Measurements from ENCODE around the gene BTF3. TPM values are rescaled to one million over a fixed set of nuclear protein-coding genes. Genes with fewer than 3 reads are reported as not detected.
"Not testable (repeated sequence)": the region's sequence is repeated elsewhere in the genome, so short reads cannot be mapped to it uniquely, and the experiment has no call there.

The BTF3 gene
- total RNA-seq, 1 donor from 2014 or later, result 388 TPM

- intact Hi-C loops (cut with DNase I), result no loop called here
- H3K4me1 ChIP-seq, result no peaks in the 10 kb centered on the region
- no peaks in the 10 kb centered on the region for H3K36me3 ChIP-seq
- no peaks in the 10 kb centered on the region for H3K27me3 ChIP-seq (ENCODE audit: low read depth)
- no peak overlapping the region for H3K4me3 ChIP-seq
- DNase-seq (no peak), ATAC-seq (no peak)
- H3K27ac ChIP-seq, result no peak overlapping the region
- H3K9me3 ChIP-seq, result no peaks in the 10 kb centered on the region
- no peak for TF ChIP-seq CTCF (IDR thresholded peaks at IDR 0.05)
Measured at GRCh38 chr5:73482383-73483136, 15.7 kb upstream of the BTF3 start.

- DNase-seq (no peak), ATAC-seq (no peak)
- intact Hi-C loops (cut with DNase I), result no loop called here
- no peak overlapping the region for H3K4me3 ChIP-seq
- peaks cover 4% of the 10 kb centered on the region for H3K27me3 ChIP-seq (ENCODE audit: low read depth)
- no peak for TF ChIP-seq CTCF (IDR thresholded peaks at IDR 0.05)
- no peak overlapping the region for H3K27ac ChIP-seq
- no peaks in the 10 kb centered on the region for H3K4me1 ChIP-seq
- no peaks in the 10 kb centered on the region for H3K9me3 ChIP-seq
- H3K36me3 ChIP-seq, result no peaks in the 10 kb centered on the region
Measured at GRCh38 chr5:73483676-73484075, 14.6 kb upstream of the BTF3 start.

GRCh38 chr5:73484511-73484910 is 13.7 kb upstream of the BTF3 start:
- Histone ChIP-seq H3K27me3 (ENCODE audit: low read depth) (peaks cover 7% of the 10 kb centered on the region), H3K27ac (no peak overlapping the region), H3K9me3 (no peaks in the 10 kb centered on the region), H3K4me3 (no peak overlapping the region), H3K4me1 (no peaks in the 10 kb centered on the region), H3K36me3 (no peaks in the 10 kb centered on the region)
- ATAC-seq, result no peak
- intact Hi-C loops (cut with DNase I), result no loop called here
- no peak for TF ChIP-seq CTCF (IDR thresholded peaks at IDR 0.05)
- no peak for DNase-seq

GRCh38 chr5:73485715-73486114 is 12.5 kb upstream of the BTF3 start:
- no peak for TF ChIP-seq CTCF (IDR thresholded peaks at IDR 0.05)
- Histone ChIP-seq H3K27me3 (ENCODE audit: low read depth) (peaks cover 7% of the 10 kb centered on the region), H3K9me3 (no peaks in the 10 kb centered on the region), H3K4me3 (no peak overlapping the region), H3K4me1 (no peaks in the 10 kb centered on the region), H3K27ac (no peak overlapping the region), H3K36me3 (no peaks in the 10 kb centered on the region)
- ATAC-seq (no peak), DNase-seq (no peak)
- intact Hi-C loops (cut with DNase I), result no loop called here

GRCh38 chr5:73486119-73486899 is 11.9 kb upstream of the BTF3 start:
- no peak for ATAC-seq

GRCh38 chr5:73487257-73487656 is 11.0 kb upstream of the BTF3 start:
- H3K4me3 ChIP-seq; H3K9me3 ChIP-seq; H3K27ac ChIP-seq; ATAC-seq; H3K36me3 ChIP-seq; H3K27me3 ChIP-seq (ENCODE audit: low read depth); intact Hi-C loops (cut with DNase I); H3K4me1 ChIP-seq; DNase-seq: not testable (repeated sequence)

More at GRCh38 chr5:73486119-73486899, 11.9 kb upstream of the BTF3 start:
- Histone ChIP-seq H3K27ac (no peak overlapping the region), H3K36me3 (no peaks in the 10 kb centered on the region), H3K4me3 (no peak overlapping the region), H3K27me3 (ENCODE audit: low read depth) (peaks cover 7% of the 10 kb centered on the region), H3K9me3 (no peaks in the 10 kb centered on the region), H3K4me1 (no peaks in the 10 kb centered on the region)
- intact Hi-C loops (cut with DNase I), result no loop called here
- TF ChIP-seq CTCF (IDR thresholded peaks at IDR 0.05), result no peak
- no peak for DNase-seq
